GM18499 (cell line): ENCODE results near the gene TBC1D1.

Experiments used
- ATAC-seq: cut with Tn5 transposase; IDR thresholded peaks from one replicate; pipeline ENCODE4 v1.9.1; 2021; ENCODE audit warnings: moderate number of reproducible peaks; ENCODE audit not compliant: insufficient read depth, unreplicated experiment

The TBC1D1 gene

GRCh38 chr4:37889849-37890800, 759 bp upstream of the TBC1D1 start:
- no peak for ATAC-seq

GRCh38 chr4:37891260-37892159, 626 bp downstream of the TBC1D1 start:
- peak; percentile 62 for ATAC-seq

- peak; percentile 44 for ATAC-seq
These were observed 1.8 kb downstream of the TBC1D1 start for GRCh38 chr4:37892641-37893040.

- ATAC-seq: no peak
These were observed 2.3 kb downstream of the TBC1D1 start for GRCh38 chr4:37893164-37893563.

GRCh38 chr4:37895271-37895670, 4.4 kb downstream of the TBC1D1 start:
- no peak for ATAC-seq

GRCh38 chr4:37896206-37896860, 5.4 kb downstream of the TBC1D1 start:
- ATAC-seq: no peak

GRCh38 chr4:37902212-37902611, 11.3 kb downstream of the TBC1D1 start:
- ATAC-seq: no peak

- no peak for ATAC-seq
These were observed 12.1 kb downstream of the TBC1D1 start for GRCh38 chr4:37902738-37903693.

GRCh38 chr4:37903901-37904300, 13.0 kb downstream of the TBC1D1 start:
- ATAC-seq: no peak

- ATAC-seq: no peak
These were observed 13.9 kb downstream of the TBC1D1 start for GRCh38 chr4:37904824-37905223.

GRCh38 chr4:37905533-37906169, 14.8 kb downstream of the TBC1D1 start:
- no peak for ATAC-seq

GRCh38 chr4:37908488-37909331, 17.8 kb downstream of the TBC1D1 start:
- ATAC-seq: no peak

- no peak for ATAC-seq
These were observed 18.6 kb downstream of the TBC1D1 start for GRCh38 chr4:37909332-37910090.

- no peak for ATAC-seq
These were observed 19.2 kb downstream of the TBC1D1 start for GRCh38 chr4:37910091-37910486.

GRCh38 chr4:37914539-37914938, 23.7 kb downstream of the TBC1D1 start:
- ATAC-seq: no peak

- no peak for ATAC-seq
These were observed 26.5 kb downstream of the TBC1D1 start for GRCh38 chr4:37917388-37917787.

GRCh38 chr4:37918653-37919052, 27.8 kb downstream of the TBC1D1 start:
- ATAC-seq: no peak
